ENCODE results near the gene LGR4.

- TF ChIP-seq CTCF (conservative IDR thresholded peaks at IDR 0.05; ENCODE audit: low read depth, low read length): no peak
- no peak for TF ChIP-seq POLR2A (IDR thresholded peaks at IDR 0.05; ENCODE audit: low read depth, low read length)
- no peak for TF ChIP-seq ELK1 (IDR thresholded peaks at IDR 0.05; ENCODE audit: borderline replicate concordance, low read depth, low read length)
- TF ChIP-seq RAD21 (IDR thresholded peaks at IDR 0.05; ENCODE audit: low read length): no peak
- no peak for TF ChIP-seq FOS (IDR thresholded peaks at IDR 0.05; ENCODE audit: low read depth, low read length)
- no peak for TF ChIP-seq MAFK (IDR thresholded peaks at IDR 0.05; ENCODE audit: low read depth, low read length)
- TF ChIP-seq SMC3 (IDR thresholded peaks at IDR 0.05; ENCODE audit: low read depth, low read length): no peak
- TF ChIP-seq CHD1 (IDR thresholded peaks at IDR 0.05; ENCODE audit: low read depth, low read length): no peak
- no peak for TF ChIP-seq MXI1 (IDR thresholded peaks at IDR 0.05; ENCODE audit: borderline replicate concordance, low read depth, low read length)
- TF ChIP-seq BHLHE40 (IDR thresholded peaks at IDR 0.05; ENCODE audit: low read depth, low read length): no peak
- no peak for TF ChIP-seq CEBPB (IDR thresholded peaks at IDR 0.05; ENCODE audit: low read depth, low read length)
These were observed 13.4 kb downstream of the LGR4 start for GRCh38 chr11:27459191-27459590.

Data from IMR-90 (cell line).